NCI-H1092 treated with DMSO at 0.1 percent for 48 hours (cell line): Measurements from ENCODE around the gene EIF1.
A peak's percentile ranks its signal among the peaks of the same experiment; 100 is the strongest.
"Not testable (repeated sequence)": the region's sequence is repeated elsewhere in the genome, so short reads cannot be mapped to it uniquely, and the experiment has no call there.

Source experiments
- DNase-seq: peaks from one replicate; lab custom pipeline; 2025; lab: John Stamatoyannopoulos, UW

The EIF1 gene

DNA sequence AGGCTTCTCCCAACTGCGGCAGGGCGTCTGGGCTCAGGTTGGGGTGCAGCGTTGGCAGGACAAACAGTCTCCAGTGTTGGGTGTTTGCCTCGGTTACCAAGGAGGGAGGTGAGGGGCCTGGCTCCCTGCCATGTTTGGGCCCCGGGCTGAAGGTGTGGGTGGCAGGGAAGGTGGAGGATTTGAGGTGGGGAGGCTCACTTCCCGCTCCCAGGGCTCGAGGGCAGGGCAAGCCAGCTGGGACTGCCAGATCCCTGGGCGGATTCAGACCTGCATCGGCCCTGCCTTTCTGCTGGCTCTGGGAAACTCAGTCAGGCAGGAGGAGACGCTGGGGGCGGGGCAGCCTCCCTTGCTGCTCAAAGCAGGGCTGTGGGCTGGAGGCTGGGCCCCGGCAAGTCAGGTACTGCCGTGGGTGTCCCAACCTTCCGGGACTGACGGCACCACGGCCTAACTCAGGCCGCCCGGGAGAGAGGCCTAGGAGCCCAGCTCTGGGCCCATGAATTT, 33.0 kb upstream of the EIF1 start:
- DNase-seq: no peak

DNA sequence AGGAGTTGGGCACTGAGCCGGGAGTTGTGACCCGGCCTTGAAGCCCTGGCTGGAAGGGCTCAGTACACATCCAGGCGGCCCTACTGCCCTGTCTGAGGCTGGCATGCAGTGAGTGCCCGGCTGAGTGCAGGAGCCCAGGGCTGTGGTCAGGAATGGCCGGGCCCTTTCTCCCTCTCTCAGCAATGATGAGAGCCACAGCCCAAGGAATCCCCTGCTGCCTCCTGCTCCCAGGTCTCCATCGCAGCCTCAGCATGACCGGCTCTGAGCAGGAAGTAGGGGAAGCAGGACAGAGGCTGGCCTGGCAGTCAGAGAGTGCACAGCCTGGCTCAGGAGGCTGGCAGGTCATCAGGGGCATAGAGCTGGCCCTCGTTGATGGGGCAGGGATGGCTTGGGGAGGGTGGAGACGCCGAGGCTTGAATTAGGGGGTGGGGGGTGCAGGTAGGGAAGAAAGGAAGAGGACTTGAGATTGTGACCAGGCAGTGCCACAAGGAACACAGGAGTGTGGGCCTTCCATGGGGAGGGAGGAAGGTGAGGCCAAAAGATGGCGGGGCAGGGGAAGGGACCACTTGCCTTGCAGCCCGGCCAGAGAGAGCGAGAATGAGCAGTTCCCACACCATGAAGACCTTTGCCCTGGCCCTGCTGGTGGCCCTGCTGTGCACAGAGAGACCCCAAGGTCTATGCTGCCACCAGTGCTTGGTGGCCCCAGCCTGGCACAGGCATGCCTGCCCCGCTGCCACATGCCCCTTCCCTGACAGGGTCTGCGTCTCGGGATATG, 32.2 kb upstream of the EIF1 start:
- DNase-seq: no peak

DNA sequence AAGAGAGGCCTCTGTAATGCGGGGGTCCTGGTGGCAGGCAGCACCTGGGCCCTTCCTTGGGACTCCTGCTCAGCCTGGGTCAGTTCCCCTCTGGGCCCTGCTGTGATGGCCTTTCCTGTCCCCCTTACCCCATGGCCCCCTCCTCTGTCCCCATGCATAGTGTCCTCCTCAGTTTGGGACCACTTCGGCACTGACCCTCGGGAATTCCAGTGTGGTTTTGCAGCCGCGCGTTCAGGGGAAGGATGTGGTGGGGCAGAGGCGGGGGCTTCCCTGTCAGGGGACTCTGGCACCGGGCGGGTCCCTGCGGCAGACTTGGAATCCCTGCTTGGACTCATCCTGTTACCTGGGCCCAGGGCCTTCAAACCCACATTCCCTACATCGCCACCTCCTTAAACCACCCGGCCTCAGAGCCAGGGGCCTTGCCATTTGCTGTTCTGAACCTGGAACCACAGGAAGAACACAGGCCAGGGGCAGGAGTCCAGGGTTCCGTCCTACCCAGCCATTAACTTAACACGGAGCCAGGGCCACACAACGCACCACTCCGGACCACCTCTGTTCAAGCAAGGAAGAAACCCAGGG, 31.4 kb upstream of the EIF1 start:
- DNase-seq: no peak

DNA sequence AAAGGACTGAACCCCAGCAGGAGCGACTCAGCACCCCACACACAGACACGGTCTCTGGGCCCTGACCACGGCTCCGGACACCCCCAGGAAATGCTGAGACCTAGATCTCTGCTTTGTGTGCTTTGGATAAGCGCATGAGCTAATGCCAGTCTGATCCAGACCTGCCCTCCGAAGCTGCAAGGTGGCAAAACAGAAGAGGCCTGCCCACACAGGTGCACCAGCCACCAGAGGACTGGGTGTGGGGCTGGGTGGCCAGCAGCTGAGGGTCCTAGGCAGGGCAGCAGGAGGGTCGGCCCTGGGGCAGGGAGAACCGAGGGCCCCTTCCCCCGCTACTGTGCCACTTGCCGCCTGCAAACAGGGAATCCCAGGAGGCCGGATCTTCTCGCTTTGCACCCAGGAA, 30.7 kb upstream of the EIF1 start:
- no peak for DNase-seq

DNA sequence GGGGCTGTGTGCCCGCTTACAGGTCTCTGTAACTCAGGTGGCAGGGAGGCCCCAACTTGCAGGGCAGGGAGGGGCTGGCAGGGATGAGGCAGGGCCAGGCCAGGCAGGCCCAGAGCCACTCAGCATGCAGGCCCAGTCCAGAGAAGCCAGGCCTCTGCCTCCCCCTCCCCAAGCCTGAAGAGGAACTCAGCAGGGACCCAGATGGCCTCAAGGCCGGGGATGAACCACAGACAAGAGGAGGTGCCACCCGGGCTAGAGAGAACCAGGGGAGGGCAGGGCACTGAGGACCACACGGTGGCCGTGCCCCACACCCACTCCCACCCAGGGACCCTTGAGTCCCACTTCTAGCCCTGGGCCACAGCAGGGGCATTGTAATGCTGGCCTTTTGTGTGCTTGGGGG, 29.8 kb upstream of the EIF1 start:
- DNase-seq: no peak

DNA sequence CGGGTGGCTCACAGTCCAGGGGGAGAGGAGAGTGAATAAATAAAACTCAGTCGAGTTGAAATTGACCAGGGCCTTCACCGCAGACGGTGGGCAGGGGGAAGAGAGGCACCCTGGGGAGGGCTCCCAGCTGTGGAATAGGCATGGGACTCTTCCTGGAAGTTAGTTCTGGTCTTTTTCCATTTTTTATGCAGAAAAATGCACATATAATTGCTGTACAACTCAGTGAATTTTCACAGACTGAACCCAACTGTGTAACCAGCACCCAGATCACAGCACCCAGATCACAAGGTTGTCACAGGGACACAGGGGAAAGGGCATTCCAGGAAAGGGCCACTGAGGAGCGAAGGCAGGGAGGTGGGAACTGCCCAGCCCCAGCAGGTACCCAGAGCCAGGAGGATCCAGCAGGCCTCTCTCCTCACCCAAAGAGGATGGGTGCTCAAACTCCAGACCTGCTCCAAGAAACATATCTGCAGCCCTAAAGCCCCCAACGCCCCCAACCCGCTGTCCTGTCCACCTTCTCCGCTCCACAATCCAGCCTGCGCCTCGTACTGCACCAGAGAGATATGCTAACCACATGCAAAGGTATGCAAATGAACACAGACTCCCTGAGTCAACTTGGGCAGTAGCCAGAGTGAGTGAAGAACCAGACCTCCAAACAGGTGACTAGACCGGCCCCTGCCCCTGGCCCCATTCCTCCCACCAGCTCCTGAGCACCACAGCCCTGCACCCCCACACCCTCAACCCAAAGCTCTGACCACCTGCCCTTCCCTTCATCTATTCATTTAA, 29.1 kb upstream of the EIF1 start:
- no peak for DNase-seq

DNA sequence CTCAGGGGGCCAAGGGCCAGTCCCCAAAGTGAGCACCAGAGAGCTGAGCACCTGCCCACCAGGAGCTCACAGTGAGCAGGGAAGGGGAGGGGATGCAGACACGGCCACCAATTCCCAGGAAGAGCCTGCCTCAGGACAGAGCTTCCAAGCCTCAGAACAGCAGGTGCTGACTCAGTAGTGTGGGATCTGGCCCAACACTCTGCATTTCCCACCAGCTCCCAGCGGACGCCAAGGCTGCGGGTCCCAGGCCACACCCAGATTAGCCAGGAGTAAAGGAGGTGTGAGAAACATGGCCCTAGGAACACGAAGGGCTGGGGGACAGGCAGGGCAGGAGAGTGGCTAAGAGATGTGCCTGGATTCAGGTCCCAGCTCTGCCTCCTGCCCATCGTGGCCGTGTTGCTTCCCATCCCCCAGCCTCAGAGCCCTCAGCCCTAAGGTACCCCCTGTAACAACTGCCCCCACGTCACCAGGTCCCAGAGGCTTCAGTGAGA, 28.4 kb upstream of the EIF1 start:
- DNase-seq: no peak

DNA sequence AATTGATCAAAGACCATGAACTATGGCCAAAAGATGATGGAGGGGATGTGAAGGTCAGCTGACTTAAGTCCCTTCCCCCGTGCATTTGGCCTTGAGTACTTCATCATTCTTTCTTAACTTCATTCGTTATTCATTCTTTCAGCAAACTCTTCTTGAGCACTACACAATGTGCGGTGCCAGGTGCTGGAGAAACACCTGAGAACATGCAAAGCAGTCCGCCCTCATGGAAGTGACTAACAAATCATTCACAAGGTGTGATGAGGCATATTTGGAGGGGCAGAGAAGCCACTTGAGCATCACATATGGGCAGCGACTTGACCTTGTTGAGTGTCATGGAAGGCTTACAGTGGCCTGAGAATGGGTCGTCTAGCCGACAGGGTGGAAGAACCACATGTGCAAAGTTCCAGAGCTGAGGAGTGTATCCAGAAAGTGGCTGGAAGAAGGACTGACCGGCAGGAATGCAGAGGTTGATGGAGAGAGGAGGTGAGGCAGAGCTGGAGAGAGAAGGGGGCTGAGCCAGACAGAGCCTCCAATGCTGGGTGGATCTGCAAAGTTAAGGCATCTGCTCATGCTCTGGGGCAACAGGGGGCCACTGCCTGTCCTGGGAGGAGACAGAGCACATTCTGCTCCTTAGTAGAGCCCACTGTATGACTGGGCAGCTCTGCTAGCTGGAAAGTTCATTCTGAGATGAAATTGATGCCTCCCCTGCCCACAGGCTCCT, 25.1 kb upstream of the EIF1 start:
- DNase-seq: no peak

DNA sequence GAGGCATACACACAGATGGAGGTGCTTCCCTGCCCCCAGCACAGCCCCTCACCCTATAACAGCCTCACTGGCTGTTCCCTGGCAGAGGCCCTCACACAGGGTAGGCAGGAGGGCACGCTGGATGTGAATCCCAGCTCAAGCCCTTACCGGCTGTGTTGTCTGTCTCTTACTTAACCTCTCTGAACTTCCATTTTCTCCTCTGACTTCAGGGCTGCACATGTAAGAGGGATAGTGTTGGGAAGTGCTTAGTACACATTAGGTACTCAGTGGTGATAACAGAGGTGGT, 24.6 kb upstream of the EIF1 start:
- no peak for DNase-seq

DNA sequence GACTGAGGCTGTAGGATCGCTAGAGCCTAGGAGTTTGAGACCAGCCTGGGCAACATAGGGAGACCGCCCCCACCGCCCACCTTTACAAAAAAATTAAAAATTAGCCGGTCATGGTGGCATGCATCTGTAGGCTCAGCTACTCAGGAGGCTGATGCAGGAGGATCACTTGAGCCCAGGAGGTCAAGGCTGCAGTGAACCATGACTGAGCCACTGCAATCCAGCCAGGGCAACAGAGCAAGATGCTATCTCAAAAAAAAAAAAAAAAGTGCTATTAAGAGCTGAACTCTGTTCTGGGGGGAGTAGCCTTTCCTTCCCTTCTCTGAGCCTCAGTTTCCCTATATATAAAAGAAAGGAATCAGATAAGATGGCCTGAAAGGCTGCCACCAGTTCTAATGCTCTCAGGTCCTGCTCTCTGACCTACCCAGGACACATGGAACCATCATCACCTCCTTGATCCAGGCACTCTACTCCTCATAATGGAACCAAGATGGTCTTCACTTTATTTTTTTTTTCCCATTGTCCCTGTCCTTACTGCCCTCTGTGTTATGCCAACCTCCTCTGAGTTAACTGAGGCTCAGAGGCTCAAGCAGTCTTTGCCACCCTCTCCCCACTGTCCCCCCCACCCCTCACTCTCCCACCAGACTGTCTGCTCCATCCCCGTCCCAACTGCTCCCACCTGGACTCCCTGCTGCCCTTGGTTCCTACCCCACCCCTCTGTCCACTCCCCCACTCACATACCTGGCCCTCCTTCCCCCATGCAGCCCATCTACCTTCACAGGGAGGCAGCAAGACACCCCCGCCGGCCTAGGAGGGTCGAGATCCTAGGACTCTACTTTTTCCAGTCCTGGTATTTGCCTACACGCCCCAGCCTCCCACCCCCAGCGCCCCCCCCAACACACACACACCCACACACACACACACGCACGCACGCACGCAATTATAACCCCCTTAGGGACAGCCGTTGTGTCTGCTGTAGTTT, 23.8 kb upstream of the EIF1 start:
- no peak for DNase-seq

DNA sequence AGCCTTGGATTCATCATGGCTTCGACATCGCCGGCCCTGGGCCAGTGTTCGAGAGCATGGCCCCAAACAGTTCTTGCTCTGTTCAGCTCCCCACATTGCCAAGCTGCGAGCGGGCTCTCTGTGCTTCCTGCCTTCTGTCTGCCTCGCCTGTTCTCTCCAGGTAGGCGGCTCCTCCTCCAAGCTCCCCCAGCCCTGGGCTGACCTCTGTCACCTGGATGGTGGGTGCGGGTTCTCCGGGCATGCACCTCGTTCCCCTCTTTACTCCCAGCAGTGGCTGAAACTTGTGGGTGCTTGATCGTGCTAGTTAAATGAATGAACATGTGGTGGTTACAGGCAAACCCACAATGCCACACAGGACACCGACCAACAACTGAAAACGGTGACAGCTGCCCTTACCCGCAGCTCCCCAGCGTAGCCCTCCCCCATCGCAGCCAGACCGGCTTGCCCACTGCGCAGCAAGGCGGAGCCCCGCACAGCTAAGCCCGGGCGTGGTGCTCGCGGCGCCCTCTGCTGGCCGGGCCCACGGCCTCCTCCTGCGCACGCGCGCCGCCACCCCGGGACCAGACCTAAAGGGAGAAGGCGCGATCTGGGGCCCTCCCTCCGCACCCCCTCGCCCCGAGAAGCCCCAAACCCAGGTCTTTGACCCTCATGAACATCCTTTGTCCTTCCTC, 23.0 kb upstream of the EIF1 start:
- peak; percentile 85 for DNase-seq

DNA sequence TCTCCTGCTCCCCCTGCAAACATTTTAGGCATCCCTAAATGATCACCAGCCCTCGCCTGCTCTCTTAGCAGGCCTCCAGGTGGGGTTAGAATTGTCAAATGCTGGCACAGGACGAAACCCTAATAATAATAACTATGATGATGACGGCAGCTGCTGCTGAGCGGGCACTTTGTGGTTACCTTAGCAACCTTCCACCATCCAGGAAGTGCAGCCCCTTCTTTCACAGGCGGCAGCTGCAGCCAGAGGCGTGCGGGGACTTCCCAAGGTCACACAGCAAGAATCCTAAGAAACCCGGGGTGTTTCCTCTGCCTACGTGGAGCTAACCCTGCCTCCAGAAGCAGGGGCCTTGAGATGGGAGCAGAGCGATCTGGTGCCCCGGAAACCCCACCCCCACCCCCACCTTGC, 22.4 kb upstream of the EIF1 start:
- peak; percentile 85 for DNase-seq

DNA sequence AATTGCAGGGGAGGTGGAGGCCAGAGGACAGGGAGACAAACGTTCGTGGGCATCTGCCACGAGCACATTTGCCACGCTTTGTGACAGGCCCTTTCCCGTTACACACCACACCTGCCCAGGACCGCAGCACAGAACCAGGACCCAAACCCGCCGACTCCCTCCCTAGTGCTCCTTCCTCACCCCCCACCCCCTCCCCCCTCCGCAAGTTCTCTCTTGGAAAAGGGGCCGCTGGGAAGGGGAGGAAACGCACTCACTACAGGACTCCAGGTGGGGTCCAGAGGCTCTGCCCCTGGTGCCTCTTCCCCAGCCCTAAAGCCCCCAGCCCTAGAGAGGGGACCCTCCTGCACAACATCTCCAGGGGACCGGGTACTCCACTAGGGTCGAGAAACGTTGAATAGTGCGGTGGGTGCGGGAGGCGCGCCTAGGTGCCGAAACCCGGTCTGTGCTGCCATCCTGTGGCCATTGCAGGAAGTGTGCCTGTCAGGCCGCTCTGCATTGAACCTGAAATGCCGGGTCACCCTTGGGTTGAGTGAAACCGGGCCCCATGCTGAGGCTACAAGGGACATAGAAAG, 21.9 kb upstream of the EIF1 start:
- DNase-seq: peak; percentile 78

DNA sequence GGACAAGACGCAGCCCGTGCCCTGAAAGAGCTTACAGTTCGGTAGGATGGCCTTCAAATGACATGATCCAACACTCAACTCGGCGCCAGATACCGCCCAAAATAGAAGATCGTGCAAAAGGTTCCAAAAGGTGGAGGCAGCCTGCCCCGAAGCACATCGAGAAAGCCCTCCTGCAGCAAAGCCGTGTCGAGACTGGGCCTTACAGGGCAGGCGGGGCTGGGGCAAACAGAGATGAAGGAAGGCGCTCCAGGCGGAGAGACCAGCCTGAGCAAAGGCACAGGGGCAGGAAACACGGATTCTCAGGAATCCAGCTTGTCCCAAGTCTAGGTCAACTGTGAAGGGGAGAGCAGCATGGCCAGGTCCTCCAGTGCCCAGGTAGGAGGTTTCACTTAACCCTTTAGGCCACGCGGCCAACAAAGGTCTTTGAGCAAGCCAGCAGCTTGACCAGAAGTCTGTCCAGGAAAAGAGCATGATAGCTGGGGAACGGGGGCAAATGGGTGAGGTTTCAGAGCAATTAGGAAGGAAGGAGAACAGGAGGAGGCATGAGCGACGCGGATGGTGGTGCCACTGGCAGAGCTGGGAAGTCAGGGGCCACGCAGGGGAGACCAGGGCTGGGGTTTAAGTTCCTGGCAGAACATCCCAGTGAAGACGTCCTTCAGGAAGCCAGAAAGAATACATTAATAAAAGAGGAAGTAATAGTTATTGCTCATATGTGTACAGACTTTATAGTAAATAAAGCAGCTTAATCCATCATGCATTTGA, 21.2 kb upstream of the EIF1 start:
- no peak for DNase-seq

DNA sequence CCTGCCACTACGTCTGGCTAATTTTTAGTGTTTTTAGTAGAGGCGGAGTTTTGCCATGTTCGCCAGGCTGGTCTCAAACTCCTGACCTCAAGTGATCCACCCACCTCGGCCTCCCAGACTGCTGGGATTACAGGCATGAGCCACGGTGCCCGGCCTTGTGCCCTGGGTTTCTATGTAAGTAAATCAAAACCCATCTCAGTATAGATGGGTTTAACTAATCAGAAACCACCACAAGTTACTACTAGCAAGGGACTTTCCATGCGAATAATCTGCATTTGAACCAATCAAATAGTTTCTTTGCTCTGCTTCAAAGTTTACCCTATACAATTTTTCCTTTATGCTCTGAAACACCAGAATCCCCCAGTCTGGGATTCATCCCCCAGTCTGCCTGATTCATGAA, 16.5 kb upstream of the EIF1 start:
- no peak for DNase-seq

DNA sequence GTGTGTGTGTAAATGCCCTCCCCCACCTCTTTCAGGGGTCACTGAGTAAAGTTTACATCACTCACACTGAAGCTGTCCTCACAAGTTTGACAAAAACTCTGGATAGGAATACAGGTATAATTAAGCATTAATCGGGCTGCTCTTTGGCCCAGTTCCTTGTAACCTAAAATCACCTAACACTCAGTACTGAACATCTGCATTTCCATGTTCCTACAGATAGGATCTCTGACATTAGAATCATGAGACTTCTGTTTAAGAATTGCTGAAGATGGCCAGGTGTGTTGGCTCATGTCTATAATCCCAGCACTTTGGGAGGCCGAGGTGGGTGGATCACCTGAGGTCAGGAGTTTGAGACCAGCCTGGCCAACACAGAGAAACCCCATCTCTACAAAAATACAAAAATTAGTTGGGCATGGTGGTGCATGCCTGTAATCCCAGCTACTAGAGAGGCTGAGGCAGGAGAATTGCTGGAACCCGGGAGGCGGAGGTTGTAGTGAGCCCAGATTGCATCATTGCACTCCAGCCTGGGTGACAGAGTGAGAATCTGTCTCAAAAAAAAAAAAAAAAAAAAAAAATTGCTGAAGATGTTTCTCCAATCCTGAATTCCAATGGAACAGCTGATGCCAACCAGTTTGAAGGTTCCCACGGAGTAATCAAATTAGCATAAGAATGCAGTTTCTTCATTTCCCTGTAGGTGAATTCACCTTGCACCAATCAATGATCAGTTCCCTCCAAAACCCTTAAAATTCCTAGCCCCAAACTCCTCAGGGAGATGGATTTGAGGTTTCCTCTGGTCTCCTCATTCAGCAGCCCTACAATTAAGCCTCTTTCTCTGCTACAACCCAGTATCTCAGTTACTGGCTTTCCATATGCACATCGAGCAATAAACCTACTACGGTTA, 13.3 kb upstream of the EIF1 start:
- DNase-seq: not testable (repeated sequence)

DNA sequence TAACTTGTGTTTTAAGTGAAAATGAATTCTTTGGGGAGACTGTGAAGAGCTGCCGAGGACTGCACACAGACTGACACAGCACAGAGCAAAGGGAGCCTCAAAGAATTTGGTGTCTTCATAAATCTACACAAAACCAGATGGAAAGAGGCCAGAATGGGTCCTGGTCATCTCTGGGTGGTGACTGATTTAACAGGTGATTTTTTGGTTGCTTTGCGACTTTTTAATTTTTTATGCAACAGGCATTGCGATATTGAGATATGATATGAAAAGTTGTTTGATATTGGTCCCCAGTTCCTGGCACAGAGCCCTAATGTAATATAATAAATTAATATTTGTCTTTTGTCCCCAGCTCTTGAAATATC, 12.6 kb upstream of the EIF1 start:
- no peak for DNase-seq

DNA sequence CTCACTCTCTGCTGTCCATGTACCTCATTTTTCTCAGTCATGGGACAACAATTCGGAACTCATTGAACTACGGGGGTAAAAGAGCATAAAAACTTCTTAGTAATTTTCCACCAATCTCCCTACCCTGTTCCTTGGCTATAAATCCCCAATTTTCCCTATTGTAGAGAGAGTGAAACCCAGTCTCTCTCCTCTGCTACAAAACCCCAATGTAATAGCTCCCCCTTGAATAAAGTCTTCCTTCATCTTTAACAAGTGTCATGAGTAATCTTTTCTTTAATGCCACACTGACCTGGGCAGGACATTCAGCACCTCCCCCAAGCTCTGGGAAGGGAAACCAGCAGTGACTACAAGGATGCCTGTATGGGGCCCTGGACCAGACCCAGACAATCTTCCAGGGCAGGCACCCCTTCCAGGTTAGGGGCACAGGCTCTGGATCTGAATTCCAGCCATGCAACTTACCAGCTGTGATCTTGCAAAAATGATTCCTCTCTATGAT, 10.2 kb upstream of the EIF1 start:
- no peak for DNase-seq
